Body of pancreas (tissue), 4 donors: ENCODE measurements around the gene DUSP3. TPM values are rescaled to one million over a fixed set of nuclear protein-coding genes. Genes with fewer than 3 reads are reported as not detected.

Experiments used
- ATAC-seq: fragments of 150-250 bp; one replicate; pipeline ENCODE4 v1.9.1; 2016
- DNase-seq, 4 donors: peaks; one replicate each; pipeline ENCODE4 v3.0.0-alpha.2; 2019
- H3K27ac ChIP-seq, 4 donors: fragments of 200-600 bp; sonication (generic); 1 replicate in 3 of 4; 2 replicates in 1 of 4; pipeline versions ENCODE4 v1.5.1 to v1.6.1; 2016 to 2019; ENCODE audit warnings: mild to moderate bottlenecking in 1 of 4, mixed read lengths in 1 of 4, moderate library complexity in 1 of 4
- H3K27me3 ChIP-seq, 2 donors: fragments of 200-600 bp; sonication (generic); one replicate each; pipeline ENCODE4 v1.6.0; 2016; ENCODE audit warnings: mild to moderate bottlenecking in 1 of 2
- H3K36me3 ChIP-seq, 2 donors: fragments of 200-600 bp; sonication (generic); replicated peaks in 1 of 2; 2 replicates each; pipeline ENCODE4 v1.5.1; 2016; ENCODE audit warnings: low read depth in 2 of 2; ENCODE audit not compliant: insufficient read depth in 1 of 2
- H3K4me1 ChIP-seq: fragments of 200-600 bp; sonication (generic); one replicate; pipeline ENCODE4 v1.6.0; 2016
- H3K4me3 ChIP-seq, 2 donors: fragments of 200-600 bp; sonication (generic); 1 replicate in 1 of 2; 2 replicates in 1 of 2; pipeline ENCODE4 v1.5.1; 2016 to 2019
- H3K9me3 ChIP-seq, 3 donors: fragments of 200-600 bp; sonication (generic); 1 replicate in 2 of 3; 2 replicates in 1 of 3; pipeline ENCODE4 v1.5.1; 2016
- CTCF ChIP-seq, 7 experiments: fragments of 450-650 bp in 4 of 7; fragments of 200-600 bp in 3 of 7; sonication (generic) in 3 of 7; IDR thresholded peaks; one replicate each; pipeline ENCODE4 v1.5.1; 2016 to 2019; ENCODE audit warnings: antibody characterized with exemption in 7 of 7
- POLR2A ChIP-seq, 3 donors: fragments of 450-650 bp; IDR thresholded peaks; one replicate each; pipeline ENCODE4 v1.6.1; 2016; ENCODE audit warnings: antibody characterized with exemption in 3 of 3, mild to moderate bottlenecking in 2 of 3
- WGBS, 2 donors: methylation state at CpG; one replicate each; pipeline ENCODE4 v1.1.5; 2017; 5-methylcytosine and 5-hydroxymethylcytosine counted together
- intact Hi-C: fragments of 100-400 bp; cut with DNase I; formaldehyde crosslinking; loops from one replicate; pipeline ENCODE4 v1.15.1; 2023
- total RNA-seq, 2 donors: library from RNA; depleted of rRNA; stranded (reverse); fragments of >200 nt; gene quantifications; one replicate each; pipeline ENCODE4 v1.1.0, GENCODE V29; 2016

Gene DUSP3
- total RNA-seq, 2 donors from 2014 or later = 32.2 to 54.1 TPM

- TF ChIP-seq CTCF (IDR thresholded peaks at IDR 0.05) (no peak), POLR2A (IDR thresholded peaks at IDR 0.05) (no peak)
- no peaks in the 10 kb centered on the region for H3K36me3 ChIP-seq
- ATAC-seq (no peak), DNase-seq (no peak)
- H3K4me1 ChIP-seq = no peaks in the 10 kb centered on the region
- 89 to 100% methylated on average over 2 to 7 of the region's 9 CpGs for WGBS, 2 donors
- intact Hi-C loops = no loop called here
- no peaks in the 10 kb centered on the region for H3K27me3 ChIP-seq
- H3K4me3 ChIP-seq = no peak overlapping the region
- no peaks in the 10 kb centered on the region for H3K9me3 ChIP-seq
- no peak overlapping the region for H3K27ac ChIP-seq
Observed at GRCh38 chr17:43817826-43818225, 39.0 kb upstream of the DUSP3 start.

- TF ChIP-seq CTCF (IDR thresholded peaks at IDR 0.05) (no peak), POLR2A (IDR thresholded peaks at IDR 0.05) (no peak)
- intact Hi-C loops = no loop called here
- Histone ChIP-seq H3K27ac (no peak overlapping the region), H3K27me3 (no peaks in the 10 kb centered on the region), H3K4me3 (no peak overlapping the region), H3K36me3 (no peaks in the 10 kb centered on the region), H3K4me1 (no peaks in the 10 kb centered on the region), H3K9me3 (no peaks in the 10 kb centered on the region)
- ATAC-seq (no peak), DNase-seq (no peak)
- WGBS, 2 donors = 82 to 89% methylated on average over 13 to 24 of the region's 24 CpGs
Observed at GRCh38 chr17:43816336-43817320, 37.9 kb upstream of the DUSP3 start.

- Histone ChIP-seq H3K27ac (no peak overlapping the region), H3K9me3 (no peaks in the 10 kb centered on the region), H3K4me3 (no peak overlapping the region), H3K4me1 (no peaks in the 10 kb centered on the region), H3K36me3 (no peaks in the 10 kb centered on the region), H3K27me3 (no peaks in the 10 kb centered on the region)
- ATAC-seq (no peak), DNase-seq (no peak)
- intact Hi-C loops = no loop called here
- no peak for TF ChIP-seq POLR2A (IDR thresholded peaks at IDR 0.05)
- TF ChIP-seq CTCF (IDR thresholded peaks at IDR 0.05) = no peak
- WGBS, 2 donors = 50 to 57% methylated on average over 1 of the region's 1 CpG
Observed at GRCh38 chr17:43814714-43815113, 35.9 kb upstream of the DUSP3 start.

- H3K36me3 ChIP-seq = no peaks in the 10 kb centered on the region
- ATAC-seq = no peak
- TF ChIP-seq POLR2A (IDR thresholded peaks at IDR 0.05) (no peak), CTCF (IDR thresholded peaks at IDR 0.05) (peak in 1 of 7 experiments; percentile 15)
- H3K4me3 ChIP-seq = no peak overlapping the region
- H3K4me1 ChIP-seq = no peaks in the 10 kb centered on the region
- H3K9me3 ChIP-seq = no peaks in the 10 kb centered on the region
- 75 to 85% methylated on average over 5 to 12 of the region's 12 CpGs for WGBS, 2 donors
- no peak overlapping the region for H3K27ac ChIP-seq
- H3K27me3 ChIP-seq = no peaks in the 10 kb centered on the region
- DNase-seq = peak in 1 of 4 donors; percentile 9
- intact Hi-C loops = no loop called here
Observed at GRCh38 chr17:43814026-43814425, 35.2 kb upstream of the DUSP3 start.
